Activated CD8-positive, alpha-beta memory T cell treated with anti-CD3 and anti-CD28 coated beads, Interleukin-2, amount 50 U/mL, for 48 hours (primary cell): ENCODE data around the gene PPP1R36.
A peak's percentile ranks its signal among the peaks of the same experiment; 100 is the strongest.
"Not testable (repeated sequence)": the region's sequence is repeated elsewhere in the genome, so short reads cannot be mapped to it uniquely, and the experiment has no call there.

Experiments
- DNase-seq: peaks from one replicate; pipeline ENCODE4 v3.0.0-alpha.2; 2020

Gene PPP1R36

DNA sequence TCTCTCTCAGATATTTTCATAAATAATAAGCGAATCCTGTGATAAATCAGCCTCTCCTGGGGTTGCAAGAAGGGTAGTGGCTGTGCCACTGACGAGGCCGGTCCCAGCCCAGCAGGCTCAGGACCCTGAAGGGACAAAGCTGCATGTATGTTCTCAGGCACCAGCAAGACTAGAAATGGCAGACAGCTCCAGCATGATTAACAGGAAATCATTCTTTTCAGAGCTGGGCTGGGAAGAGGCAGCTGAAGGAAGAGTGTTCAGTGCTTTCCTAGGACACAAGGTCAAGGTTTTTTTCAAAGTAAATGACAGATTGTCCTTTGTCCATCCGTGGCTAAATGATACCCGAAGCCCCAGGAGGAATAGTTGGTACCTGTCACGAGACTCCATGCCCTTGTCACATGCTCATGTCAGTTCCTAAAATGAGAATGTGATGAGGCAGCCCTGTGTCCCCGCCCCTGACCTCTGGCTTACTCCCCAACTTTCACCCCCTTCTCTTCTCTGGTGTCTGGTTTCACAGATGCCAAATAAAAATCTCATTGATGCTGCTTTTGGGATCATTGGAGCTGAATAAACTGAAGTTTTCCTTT, 65.1 kb downstream of the PPP1R36 start:
- DNase-seq = no peak

DNA sequence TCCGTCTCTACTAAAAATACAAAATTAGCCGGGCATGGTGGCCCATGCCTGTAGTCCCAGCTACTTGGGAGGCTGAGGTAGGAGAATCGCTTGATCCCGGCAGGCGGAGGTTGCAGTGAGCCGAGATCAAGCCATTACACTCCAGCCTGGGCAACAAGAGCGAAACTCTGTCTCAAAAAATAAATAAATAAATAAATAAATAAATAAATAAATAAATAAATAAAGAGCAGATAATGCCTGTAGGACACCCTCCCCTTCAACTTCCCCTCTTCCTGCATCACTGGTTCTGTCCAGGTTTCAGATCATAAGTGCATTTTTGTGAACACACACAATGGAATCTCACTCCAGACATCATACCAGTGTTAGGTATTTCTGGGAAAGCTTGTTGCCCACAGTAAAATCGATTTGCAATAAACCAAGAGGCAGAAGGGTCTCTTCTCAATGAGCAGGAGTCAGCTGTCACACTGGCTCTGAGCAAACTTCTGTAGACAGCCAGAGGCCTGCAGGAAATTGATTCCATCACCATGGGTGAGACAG, 68.2 kb downstream of the PPP1R36 start:
- not testable (repeated sequence) for DNase-seq

DNA sequence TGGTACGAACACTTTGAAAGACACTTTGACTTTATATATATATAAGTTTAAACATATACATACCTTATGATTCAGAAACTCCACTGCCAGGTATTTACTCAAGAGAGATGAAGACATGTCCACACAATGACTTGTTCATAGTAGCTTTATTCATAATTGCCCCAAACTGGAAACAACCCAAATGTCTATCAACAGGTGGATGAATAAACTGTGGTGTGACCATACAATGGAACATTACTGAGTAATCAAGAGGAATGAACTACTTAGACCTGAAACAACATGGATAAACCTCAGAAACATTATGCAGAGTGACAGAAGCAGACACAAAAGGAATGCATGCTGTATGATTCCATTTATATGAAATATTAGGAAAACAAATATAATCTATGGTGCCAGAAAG, 71.1 kb downstream of the PPP1R36 start:
- DNase-seq = no peak

DNA sequence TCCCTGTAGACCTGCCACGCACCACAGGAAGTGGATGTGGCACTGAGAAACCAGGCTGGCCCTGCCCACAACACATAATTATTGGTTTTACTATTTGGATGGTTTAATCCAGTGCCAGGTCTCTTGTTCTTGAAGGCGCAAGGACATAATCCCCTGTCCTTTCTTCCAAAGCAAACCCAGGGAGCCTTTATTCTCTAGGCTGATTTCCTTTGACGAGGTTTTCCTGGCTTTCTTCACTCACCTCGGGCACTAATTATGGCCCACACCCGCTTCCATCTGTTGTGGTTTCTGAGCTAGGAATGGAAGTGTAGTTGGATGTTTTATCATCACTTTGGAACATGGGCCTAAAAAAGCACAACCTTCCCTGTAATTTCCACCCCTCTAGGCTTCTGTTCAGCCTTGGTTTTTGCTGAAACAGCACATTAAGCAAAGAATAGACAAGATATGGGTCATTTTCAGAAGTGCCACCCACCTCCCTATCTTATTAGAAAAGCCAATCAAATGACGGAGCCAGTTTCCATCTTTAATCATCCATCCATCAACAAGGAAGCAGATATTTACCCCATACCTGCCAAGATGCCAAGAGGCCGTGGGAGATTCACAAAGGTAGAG, 73.9 kb downstream of the PPP1R36 start:
- no peak for DNase-seq

DNA sequence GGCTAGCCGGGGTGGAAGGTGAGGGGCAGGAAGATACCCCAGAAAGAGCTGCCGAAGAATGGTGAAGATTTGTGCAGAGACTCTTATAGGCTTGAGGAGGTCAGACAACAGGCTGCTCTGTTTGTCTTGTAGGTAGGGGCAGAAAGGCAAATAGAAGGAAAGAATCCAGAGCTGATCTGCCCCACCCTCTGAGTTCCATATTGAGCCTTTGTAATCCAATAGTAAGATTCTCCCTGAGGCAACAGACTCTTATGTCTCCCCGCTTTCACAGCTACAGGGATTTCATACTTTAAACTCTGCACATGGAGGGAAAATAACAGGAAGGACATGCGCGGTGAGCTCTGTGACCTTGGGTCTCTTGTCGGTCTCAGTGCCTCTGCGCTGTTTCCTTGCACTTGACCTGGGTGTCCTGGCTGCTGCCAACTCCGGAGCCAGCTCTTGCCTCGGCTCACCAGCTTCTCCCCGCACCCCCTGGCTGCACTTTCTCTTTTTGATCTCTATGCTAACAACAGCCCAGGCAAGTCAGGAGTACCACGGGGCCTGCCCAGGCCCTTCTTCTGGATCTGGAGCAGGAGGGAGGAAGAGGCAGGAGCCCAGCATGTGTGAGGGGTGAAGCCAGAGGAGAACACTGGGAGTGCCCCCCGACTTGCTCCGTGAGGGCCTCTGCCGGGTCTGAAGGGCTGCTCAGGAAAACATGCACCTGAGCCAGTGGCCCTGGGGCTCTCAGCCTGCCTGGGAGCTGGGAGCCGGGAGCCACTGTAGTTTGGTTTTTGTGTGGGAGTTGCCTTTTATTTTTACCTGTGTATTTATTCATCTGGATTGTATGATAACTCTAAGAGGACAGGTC, 75.8 kb downstream of the PPP1R36 start:
- no peak for DNase-seq

DNA sequence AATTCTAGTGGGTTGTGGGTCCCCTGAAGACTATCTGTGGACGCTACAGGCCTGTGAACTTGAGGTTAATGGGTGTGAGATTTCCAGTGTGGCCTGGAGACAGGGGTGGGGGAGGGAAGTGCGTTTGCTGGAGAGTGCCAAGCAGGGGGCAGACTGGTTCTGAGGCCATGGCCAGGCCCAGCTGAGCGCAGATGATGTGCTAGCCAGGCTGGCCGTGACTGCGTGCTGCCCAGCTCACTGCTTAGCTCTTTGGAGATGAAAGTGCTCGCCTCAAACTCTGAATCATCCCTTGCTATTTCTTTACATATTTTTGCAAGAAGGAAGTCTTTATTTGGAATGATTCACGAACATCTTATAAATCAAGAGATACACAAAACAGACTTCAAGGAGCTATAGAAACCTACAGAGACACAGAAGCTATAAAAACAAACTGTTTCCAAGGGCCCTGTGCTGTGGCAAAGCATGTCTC, 79.2 kb downstream of the PPP1R36 start:
- DNase-seq = no peak

DNA sequence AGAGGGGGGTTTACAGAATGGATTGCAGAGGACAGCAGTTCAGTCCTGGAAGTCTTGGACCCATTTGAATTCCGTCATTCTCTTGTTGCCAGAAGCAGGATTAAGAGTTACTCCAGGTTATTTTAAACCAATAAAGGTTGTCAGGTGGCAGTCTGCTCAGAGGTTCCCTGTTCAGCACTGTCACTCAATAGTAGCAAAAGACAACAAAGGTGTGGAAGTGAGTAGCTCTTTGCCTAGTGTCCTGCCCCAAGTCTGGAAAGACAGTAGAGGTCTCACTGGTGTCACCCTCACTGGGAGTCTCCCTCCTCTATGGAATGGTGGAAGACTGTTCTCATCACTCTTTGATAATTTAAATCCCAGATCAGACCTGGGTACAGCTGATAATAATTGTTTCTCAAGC, 81.0 kb downstream of the PPP1R36 start:
- DNase-seq = no peak

DNA sequence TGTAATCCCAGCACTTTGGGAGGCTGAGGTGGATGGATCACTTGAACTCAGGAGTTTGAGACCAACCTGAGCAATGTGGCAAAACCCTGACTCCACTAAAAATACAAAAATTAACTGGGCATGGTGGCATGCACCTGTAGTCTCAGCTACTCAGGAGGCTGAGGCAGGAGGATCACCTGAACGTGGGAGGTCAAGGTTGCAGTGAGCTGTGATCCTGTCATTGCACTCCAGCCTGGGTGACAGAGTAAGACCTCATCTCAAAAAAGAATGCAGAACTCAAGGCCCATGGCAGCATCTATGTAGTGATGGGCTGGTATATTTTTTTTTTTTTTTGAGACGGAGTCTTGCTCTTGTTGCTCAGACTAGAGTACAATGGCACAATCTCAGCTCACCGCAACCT, 81.5 kb downstream of the PPP1R36 start:
- not testable (repeated sequence) for DNase-seq

DNA sequence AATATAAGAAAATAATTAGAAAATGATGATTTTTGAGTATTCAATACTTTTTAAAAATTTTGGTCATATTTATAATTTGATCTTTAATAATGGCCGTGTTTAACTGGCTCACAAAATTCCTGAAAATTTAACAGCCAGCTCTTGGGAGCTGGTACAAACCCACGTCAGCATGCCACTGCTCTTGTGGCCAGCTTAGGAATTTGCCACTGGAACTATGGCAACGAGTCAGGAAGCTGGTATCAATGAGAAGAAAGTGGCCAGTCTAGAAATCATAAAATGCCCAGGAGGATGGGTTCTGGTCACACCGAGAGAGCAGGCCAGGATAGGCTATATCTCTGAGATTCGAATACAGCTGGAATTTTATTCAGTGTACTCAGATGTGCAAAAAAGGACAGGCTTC, 82.3 kb downstream of the PPP1R36 start:
- DNase-seq = no peak

DNA sequence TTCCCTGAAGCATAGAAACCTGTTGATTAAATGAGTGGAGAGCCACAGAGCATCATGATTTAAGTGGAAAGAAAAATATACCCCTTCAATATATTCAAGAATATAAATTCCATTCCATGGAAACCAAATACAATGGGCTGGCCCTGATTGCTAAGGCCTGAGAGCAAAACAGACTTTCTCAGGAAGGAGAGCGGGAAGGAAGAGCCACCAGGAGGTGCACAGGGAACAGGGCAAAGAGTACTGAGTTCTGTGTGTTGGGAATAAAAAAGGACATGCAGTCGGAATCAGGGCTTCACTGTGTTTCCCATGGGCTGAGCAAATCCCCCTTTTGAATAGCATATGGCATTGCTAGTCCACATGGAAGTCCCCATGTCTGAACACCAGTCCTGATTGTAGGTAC, 84.8 kb downstream of the PPP1R36 start:
- DNase-seq = no peak

DNA sequence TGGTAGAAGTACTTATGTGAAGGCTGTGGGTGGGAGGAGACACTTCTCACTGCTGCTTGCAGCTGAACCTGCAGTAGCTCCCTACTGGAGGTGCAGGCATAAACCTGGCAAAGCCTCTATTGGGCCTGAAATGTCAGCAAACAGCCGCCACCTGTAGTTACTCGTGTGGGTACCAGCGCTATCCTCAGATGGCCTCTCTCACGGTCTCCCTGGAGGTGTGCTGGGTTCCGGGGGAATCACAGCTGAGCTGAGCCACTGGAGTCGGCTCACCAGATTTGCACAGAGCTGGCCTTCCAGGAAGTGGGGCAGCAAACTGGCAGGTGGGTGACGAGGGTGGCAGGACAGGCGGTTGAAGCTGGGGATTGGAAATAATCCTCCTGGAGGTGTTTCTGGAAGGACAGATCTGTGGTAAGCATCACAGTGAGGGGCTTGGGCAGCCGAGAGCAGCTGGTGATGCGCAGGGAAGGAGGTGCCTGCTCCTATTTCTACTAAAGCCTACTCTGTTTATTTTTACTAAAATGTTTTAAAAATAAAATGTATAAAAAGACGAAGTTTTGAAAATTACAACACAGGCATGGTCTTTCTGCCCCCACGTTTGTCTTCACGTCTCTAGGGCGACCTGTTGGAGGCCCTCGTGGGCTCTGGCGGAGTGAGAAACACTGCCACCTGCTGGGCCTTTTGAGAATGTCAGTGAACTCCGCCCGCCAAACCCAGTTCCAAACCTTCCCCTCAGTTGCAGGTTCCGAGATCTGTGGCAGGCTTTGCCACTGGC, 86.6 kb downstream of the PPP1R36 start:
- peak; percentile 89 for DNase-seq

DNA sequence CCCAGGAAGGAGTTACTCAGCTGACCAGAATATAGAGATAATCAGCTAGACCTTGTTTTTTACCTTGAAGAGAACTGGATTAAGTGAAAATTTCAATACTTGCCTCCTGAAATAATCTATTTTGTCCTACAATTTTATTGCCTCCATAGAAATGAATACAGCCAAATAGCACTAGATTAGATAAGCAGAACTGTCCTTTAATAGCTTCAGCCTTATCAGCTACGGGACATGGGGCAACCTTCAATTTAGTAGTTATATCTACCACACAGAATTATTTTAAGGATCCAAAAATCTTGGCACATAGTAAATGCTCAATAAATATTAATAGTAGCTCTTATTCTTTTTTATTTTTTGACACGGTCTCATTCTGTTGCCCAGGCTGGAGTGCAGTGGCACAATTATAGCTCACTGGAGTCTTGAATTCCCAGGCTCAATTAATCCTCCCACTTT, 87.2 kb downstream of the PPP1R36 start:
- DNase-seq = no peak

DNA sequence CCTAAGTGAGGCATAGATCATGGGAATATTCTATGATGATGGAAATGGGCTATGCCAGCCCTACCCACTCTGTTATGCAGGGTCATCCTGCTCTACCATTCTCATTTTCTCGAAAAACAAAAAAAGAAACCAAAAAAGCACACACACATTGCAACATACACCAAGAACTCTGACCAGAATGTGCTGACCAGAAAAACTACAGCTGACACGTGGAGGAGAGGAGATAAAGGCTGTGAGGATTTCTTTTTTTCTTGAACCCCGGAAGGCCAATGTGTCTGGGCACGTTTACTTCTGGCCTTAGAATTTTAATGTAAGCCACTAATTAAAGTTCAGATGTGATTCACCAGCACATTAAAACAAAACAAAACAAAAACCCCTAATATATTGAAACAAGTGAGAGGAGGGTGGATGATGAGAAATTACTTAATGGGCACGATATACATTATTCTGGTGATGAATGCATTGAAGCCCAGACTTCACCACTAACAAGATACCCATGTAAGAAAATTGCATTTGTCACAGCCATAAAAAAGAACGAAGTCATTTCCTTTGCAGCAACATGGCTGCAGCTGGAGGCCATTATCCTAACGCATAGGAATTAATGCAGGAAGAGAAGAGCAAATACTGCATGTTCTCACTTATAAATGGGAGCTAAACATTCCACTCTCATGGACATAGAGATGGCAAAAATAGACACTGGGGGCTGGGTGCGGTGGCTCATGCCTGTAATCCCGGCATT, 88.1 kb downstream of the PPP1R36 start:
- DNase-seq = no peak

DNA sequence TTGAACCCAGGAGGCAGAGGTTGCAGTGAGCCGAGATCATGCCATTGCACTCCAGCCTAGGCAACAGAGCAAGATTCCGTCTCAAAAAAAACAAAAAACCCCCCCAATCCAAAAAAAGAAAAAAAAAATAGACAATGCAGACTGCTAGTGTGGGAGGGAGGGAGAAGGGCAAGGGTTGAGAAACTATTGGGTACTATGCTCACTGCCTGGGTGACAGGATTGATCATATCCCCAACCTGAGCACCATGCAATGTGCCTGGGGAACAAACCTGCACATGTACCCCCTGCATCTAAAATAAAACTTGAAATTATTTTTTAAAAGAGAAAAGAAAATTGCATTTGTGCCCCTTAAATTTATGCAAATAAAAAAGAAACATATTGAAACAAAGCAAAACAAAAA, 88.9 kb downstream of the PPP1R36 start:
- DNase-seq = no peak
